HepG2 (cell line): ENCODE results near the gene PXMP4. TPM values are rescaled to one million over a fixed set of nuclear protein-coding genes. Genes with fewer than 3 reads are reported as not detected.
A peak's percentile ranks its signal among the peaks of the same experiment; 100 is the strongest.

Source experiments
- ATF1 ChIP-seq: IDR thresholded peaks from 2 replicates; pipeline ENCODE4 v1.6.1; 2016; ENCODE audit warnings: mild to moderate bottlenecking, control low read depth
- CREBL2 ChIP-seq: sonication (generic); formaldehyde crosslinking; IDR thresholded peaks from 2 replicates; pipeline ENCODE4 v1.8.1; 2023; ENCODE audit warnings: missing genetic modification reagents, mild to moderate bottlenecking, borderline replicate concordance
- GMEB1 ChIP-seq: sonication (generic); formaldehyde crosslinking; IDR thresholded peaks from 2 replicates; pipeline ENCODE4 v1.5.1; 2020; ENCODE audit warnings: missing genetic modification reagents, mild to moderate bottlenecking, borderline replicate concordance
- HMG20B ChIP-seq: conservative IDR thresholded peaks from 2 replicates; pipeline ENCODE4 v1.6.1; 2016; ENCODE audit warnings: missing genetic modification reagents, missing compliant biosample characterization
- HNF4G ChIP-seq, 2 experiments: sonication (generic) in 1 of 2; formaldehyde crosslinking in 1 of 2; IDR thresholded peaks; 2 replicates each; pipeline versions ENCODE4 v1.4.0 to v1.6.1; 2011 to 2020; ENCODE audit warnings: borderline replicate concordance in 2 of 2, low read depth in 2 of 2, mild to moderate bottlenecking in 2 of 2, low read length in 1 of 2, missing genetic modification reagents in 1 of 2, moderate library complexity in 1 of 2
- IRX3 ChIP-seq: sonication (generic); formaldehyde crosslinking; IDR thresholded peaks from 2 replicates; pipeline ENCODE4 v1.8.1; 2023; ENCODE audit warnings: mild to moderate bottlenecking, low read depth, missing genetic modification reagents, borderline replicate concordance
- KMT2A ChIP-seq: sonication (generic); formaldehyde crosslinking; IDR thresholded peaks from 2 replicates; pipeline ENCODE4 v1.4.0; 2020; ENCODE audit warnings: missing genetic modification reagents
- MAZ ChIP-seq, 2 experiments: sonication (generic) in 1 of 2; formaldehyde crosslinking in 1 of 2; IDR thresholded peaks; 2 replicates each; pipeline versions ENCODE4 v1.5.0 to v1.6.1; 2012 to 2020; ENCODE audit warnings: low read depth in 2 of 2, mild to moderate bottlenecking in 2 of 2, borderline replicate concordance in 1 of 2, improper control_type of control experiment in 1 of 2, low read length in 1 of 2, missing genetic modification reagents in 1 of 2, moderate library complexity in 1 of 2
- MLX ChIP-seq: IDR thresholded peaks from 2 replicates; pipeline ENCODE4 v1.6.1; 2016
- MZF1 ChIP-seq: sonication (generic); formaldehyde crosslinking; IDR thresholded peaks from 2 replicates; pipeline ENCODE4 v1.8.1; 2023; ENCODE audit warnings: mild to moderate bottlenecking, missing genetic modification reagents, borderline replicate concordance
- NFRKB ChIP-seq: fragments of 450-650 bp; IDR thresholded peaks from 2 replicates; pipeline ENCODE4 v1.6.1; 2017
- RBAK ChIP-seq: sonication (generic); formaldehyde crosslinking; IDR thresholded peaks from 2 replicates; pipeline ENCODE4 v1.5.1; 2020; ENCODE audit warnings: mild to moderate bottlenecking, missing genetic modification reagents
- SETDB1 ChIP-seq: sonication (generic); formaldehyde crosslinking; IDR thresholded peaks from 2 replicates; pipeline ENCODE4 v1.5.1; 2020; ENCODE audit warnings: missing genetic modification reagents, mild to moderate bottlenecking, borderline replicate concordance
- TRAFD1 ChIP-seq: sonication (generic); formaldehyde crosslinking; IDR thresholded peaks from 2 replicates; pipeline ENCODE4 v1.5.1; 2020; ENCODE audit warnings: missing genetic modification reagents, mild to moderate bottlenecking, borderline replicate concordance
- TSC22D2 ChIP-seq: sonication (generic); formaldehyde crosslinking; IDR thresholded peaks from 2 replicates; pipeline ENCODE4 v1.5.1; 2020; ENCODE audit warnings: missing genetic modification reagents, mild to moderate bottlenecking, borderline replicate concordance
- ZBTB43 ChIP-seq: sonication (generic); formaldehyde crosslinking; conservative IDR thresholded peaks from 2 replicates; pipeline ENCODE4 v1.4.0; 2020; ENCODE audit warnings: missing genetic modification reagents
- ZNF207 ChIP-seq: fragments of 450-650 bp; IDR thresholded peaks from 2 replicates; pipeline ENCODE4 v1.6.1; 2016; ENCODE audit warnings: antibody characterized with exemption, borderline replicate concordance
- ZNF30 ChIP-seq: sonication (generic); formaldehyde crosslinking; IDR thresholded peaks from 2 replicates; pipeline ENCODE4 v1.5.0; 2020; ENCODE audit warnings: mild to moderate bottlenecking, missing genetic modification reagents
- ZNF589 ChIP-seq: sonication (generic); formaldehyde crosslinking; conservative IDR thresholded peaks from 2 replicates; pipeline ENCODE4 v1.8.0; 2022; ENCODE audit warnings: mild to moderate bottlenecking, moderate library complexity, missing genetic modification reagents
- ZNF776 ChIP-seq: sonication (generic); formaldehyde crosslinking; IDR thresholded peaks from 2 replicates; pipeline ENCODE4 v1.4.0; 2020; ENCODE audit warnings: mild to moderate bottlenecking, missing genetic modification reagents
- ZSCAN22 ChIP-seq: sonication (generic); formaldehyde crosslinking; IDR thresholded peaks from 2 replicates; pipeline ENCODE4 v1.4.0; 2020; ENCODE audit warnings: mild to moderate bottlenecking, missing genetic modification reagents
- ZSCAN30 ChIP-seq: sonication (generic); formaldehyde crosslinking; IDR thresholded peaks from 2 replicates; pipeline ENCODE4 v1.5.0; 2020; ENCODE audit warnings: mild to moderate bottlenecking, missing genetic modification reagents
- polyA plus RNA-seq, 8 experiments: library from polyadenylated mRNA; depleted of rRNA in 3 of 8; stranded (reverse) in 7 of 8; unstranded in 1 of 8; fragments of >200 nt; fragmentation: Illumina TruSeq in 4 of 8; extraction: Trizol in 4 of 8; gene quantifications; 2 replicates each; pipeline versions ENCODE4 v1.2.1 to v1.2.3, GENCODE V29; 2011 to 2016; ENCODE audit warnings: low read depth in 4 of 8, missing spikeins in 1 of 8, mixed read lengths in 1 of 8; ENCODE audit not compliant: insufficient read depth in 1 of 8
- total RNA-seq, 5 experiments: library from RNA; depleted of rRNA; stranded (reverse); fragments of >200 nt; fragmentation: Illumina TruSeq; extraction: Trizol; gene quantifications; 2 replicates each; pipeline ENCODE4 v1.2.3, GENCODE V29; 2016; ENCODE audit warnings: low read depth in 1 of 5

Gene PXMP4
- total and polyA plus RNA-seq, 2 of the 13 experiments (the other 11 are each of a cell fraction or from before 2014, with no cell fraction given), result not detected

- TF ChIP-seq TRAFD1, result peak; percentile 6; the same call in 1 of the 2 replicates
- no peak for TF ChIP-seq SETDB1 (CRISPR knock-in tag)
- TF ChIP-seq ZNF207, result no peak
- TF ChIP-seq IRX3 (CRISPR knock-in tag), result no peak
- TF ChIP-seq ATF1 (CRISPR knock-in tag), result no peak
- TF ChIP-seq ZNF589 (CRISPR knock-in tag), result no peak
- TF ChIP-seq ZNF776, result 0 out of 2 replicates have a peak, but pooled peaks have one; percentile 13
- no peak for TF ChIP-seq KMT2A (CRISPR knock-in tag)
- TF ChIP-seq MLX (CRISPR knock-in tag), result peak; percentile 48
- no peak for TF ChIP-seq ZSCAN22 (CRISPR knock-in tag)
- TF ChIP-seq GMEB1 (CRISPR knock-in tag), result 0 out of 2 replicates have a peak, but pooled peaks have one; percentile 1
- TF ChIP-seq CREBL2, result peak; percentile 41; the same call in 1 of the 2 replicates
- peak; percentile 82; the same call in 1 of the 2 replicates for TF ChIP-seq ZNF30 (CRISPR knock-in tag)
- no peak for TF ChIP-seq TSC22D2 (CRISPR knock-in tag)
- TF ChIP-seq ZSCAN30 (CRISPR knock-in tag), result no peak
- 0 out of 2 replicates have a peak, but pooled peaks have one; percentile 15 for TF ChIP-seq MZF1 (CRISPR knock-in tag)
- TF ChIP-seq HNF4G (IDR thresholded peaks at IDR 0.05; ENCODE audit: borderline replicate concordance, low read depth, low read length), result no peak
- no peak for TF ChIP-seq HNF4G (CRISPR knock-in tag; IDR thresholded peaks at IDR 0.05; ENCODE audit: borderline replicate concordance, low read depth)
- no peak for TF ChIP-seq NFRKB
- TF ChIP-seq ZBTB43, result no peak
- TF ChIP-seq RBAK, result 0 out of 2 replicates have a peak, but pooled peaks have one; percentile 23
- no peak for TF ChIP-seq MAZ (IDR thresholded peaks at IDR 0.05; ENCODE audit: borderline replicate concordance, low read depth, low read length)
- TF ChIP-seq MAZ (CRISPR knock-in tag; IDR thresholded peaks at IDR 0.05; ENCODE audit: low read depth), result no peak
- TF ChIP-seq HMG20B (CRISPR knock-in tag), result 0 out of 2 replicates have a peak, but pooled peaks have one; percentile 52
These were observed 55.9 kb downstream of the PXMP4 start (continued) for GRCh38 chr20:33664085-33664761.
